HG03064 (cell line): ENCODE results near the gene LCNL1.

Source experiments
- ATAC-seq: cut with Tn5 transposase; IDR thresholded peaks from one replicate; pipeline ENCODE4 v1.9.1; 2021; ENCODE audit warnings: low read depth; ENCODE audit not compliant: unreplicated experiment

LCNL1 gene

GRCh38 chr9:137007816-137008270, 25.1 kb downstream of the LCNL1 start:
- ATAC-seq = no peak

DNA sequence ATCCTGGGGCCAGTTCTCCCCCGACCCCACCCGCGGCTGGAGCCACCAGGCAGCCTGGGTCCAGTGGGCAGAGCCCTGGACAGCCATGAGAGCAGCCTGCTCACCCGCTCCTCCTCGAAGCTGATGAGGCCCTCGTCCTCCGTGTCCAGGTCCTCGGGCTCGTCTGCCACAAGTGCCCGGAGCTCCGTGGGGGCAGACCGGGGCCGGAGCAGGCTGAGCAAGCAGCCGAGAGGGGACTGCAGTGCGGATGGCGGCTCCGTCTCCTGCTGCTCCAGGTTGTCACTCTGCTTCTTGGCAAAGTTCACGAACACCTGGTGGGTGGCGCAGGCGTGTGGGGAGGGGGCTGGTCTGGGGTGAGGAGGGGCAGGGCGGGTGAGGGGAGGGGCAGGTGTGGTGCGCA, 25.5 kb downstream of the LCNL1 start:
- ATAC-seq = no peak

DNA sequence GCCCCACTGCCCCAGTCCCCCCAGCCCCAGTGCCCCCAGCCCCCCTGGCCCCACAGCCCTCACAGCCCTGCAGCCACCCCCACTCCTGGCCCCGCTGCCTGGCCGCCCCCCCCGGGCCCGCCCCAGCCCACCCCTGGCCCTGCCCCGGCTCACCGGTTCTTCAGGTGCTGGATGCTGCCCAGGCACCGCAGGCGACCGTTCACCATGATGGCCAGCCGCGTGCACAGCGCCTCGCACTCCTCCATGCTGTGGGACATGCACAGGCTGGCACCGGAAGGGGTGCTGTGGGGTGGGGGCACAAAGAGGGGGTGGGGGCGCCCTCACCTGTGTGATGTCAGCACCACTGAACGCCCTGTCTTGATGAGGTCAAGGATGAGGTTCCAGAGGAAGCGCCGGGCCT, 26.4 kb downstream of the LCNL1 start:
- no peak for ATAC-seq

DNA sequence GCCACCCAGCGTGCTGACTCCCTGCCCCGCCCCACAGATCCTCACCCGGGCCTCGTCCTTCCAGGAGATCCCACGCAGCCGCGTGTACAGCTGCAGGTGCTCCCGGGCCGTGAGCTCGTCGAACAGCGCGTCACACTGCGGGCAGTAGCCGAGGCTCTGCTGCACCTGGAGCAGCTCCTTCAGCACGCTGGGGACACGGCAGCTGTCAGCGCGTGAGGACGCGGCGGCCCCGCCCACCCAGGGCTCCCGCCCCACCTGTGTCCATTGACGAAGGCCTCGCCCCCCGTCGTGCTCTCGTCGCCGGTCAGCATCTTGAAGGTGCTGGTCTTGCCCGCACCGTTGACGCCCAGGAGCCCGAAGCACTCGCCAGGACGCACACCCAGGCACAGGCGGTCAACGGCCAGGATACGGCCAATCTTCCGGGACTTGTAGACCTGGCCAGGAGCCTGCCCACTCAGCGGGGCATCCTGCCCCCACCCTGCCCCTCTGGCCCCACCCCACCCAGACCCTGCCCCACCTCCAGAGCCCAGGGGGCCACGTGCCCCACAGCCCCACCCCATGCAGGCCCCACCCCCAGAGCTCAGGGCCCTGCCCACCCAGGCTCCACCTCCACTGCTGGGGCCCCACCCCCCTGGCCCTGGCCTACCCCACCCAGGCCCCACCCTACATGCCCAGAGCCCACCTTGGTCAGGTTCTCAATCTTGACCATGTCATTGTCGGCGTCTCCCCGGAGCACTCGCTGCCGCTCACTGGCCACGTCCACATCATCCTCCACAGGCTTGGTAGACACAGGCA, 27.3 kb downstream of the LCNL1 start:
- ATAC-seq = no peak

DNA sequence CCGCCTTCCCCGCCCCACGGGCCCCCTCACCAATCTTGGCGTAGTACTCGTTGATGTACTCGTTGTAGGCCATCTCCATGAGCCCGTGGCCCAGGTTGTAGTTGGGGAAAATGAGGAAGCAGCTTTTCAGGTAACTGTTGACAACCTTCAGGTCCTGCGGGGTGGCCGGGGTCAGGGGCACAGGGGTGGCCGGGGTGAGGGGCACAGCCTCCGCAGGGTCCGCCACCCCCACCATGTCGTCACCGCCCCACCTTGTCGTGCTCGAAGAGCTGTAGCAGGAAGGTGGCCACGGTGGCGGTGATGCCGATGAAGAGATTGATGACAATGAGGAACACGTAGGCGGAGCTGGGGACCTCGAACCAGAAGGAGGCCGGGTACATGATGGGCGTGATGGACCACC, 28.4 kb downstream of the LCNL1 start:
- no peak for ATAC-seq

GRCh38 chr9:137011907-137012675, 29.3 kb downstream of the LCNL1 start:
- ATAC-seq = no peak

DNA sequence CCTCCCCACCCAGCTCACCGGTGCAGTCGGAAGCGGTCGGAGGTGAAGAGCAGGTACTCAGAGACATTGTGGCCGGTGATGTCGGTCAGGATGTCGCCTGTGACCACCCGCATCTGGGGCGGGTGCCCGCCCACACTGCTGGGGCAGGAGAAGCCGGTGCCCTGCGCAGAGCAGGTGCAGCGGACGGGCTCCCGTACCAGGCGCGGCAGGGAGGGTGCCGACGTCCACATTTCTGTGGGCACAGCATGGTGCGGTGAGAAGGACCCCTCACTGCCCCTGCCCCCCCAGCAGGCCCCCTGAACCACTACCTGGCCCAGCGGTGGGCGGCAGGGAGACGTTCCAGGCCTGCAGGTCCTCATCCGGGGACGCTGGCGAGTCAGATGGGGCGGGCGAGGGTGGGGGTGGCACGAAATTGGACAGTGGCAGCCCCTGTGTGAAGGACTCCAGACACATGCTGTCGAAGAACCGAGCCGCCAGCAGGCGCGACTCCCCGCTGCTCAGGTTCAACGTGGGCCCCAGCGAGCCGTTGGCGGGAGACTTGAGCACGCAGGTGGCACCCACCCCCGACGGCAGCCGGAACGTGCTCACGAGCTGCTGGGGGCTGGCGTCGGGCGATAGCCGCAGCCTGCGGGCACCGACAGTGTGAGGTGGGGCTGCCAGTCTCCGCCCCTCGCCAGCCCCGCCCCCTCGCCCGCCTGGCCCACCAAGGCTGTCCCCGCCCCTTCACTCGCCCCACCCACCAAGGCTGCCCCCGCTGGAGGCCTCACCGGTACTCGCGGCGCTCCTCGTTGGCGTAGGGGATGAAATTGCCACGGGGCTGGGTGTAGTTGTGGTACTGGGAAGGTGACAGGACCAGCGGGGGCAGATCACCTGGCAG, 30.1 kb downstream of the LCNL1 start:
- ATAC-seq = no peak

- ATAC-seq = no peak
These were observed 30.8 kb downstream of the LCNL1 start for GRCh38 chr9:137013571-137013940.

GRCh38 chr9:137014166-137014565, 31.4 kb downstream of the LCNL1 start:
- ATAC-seq = no peak

DNA sequence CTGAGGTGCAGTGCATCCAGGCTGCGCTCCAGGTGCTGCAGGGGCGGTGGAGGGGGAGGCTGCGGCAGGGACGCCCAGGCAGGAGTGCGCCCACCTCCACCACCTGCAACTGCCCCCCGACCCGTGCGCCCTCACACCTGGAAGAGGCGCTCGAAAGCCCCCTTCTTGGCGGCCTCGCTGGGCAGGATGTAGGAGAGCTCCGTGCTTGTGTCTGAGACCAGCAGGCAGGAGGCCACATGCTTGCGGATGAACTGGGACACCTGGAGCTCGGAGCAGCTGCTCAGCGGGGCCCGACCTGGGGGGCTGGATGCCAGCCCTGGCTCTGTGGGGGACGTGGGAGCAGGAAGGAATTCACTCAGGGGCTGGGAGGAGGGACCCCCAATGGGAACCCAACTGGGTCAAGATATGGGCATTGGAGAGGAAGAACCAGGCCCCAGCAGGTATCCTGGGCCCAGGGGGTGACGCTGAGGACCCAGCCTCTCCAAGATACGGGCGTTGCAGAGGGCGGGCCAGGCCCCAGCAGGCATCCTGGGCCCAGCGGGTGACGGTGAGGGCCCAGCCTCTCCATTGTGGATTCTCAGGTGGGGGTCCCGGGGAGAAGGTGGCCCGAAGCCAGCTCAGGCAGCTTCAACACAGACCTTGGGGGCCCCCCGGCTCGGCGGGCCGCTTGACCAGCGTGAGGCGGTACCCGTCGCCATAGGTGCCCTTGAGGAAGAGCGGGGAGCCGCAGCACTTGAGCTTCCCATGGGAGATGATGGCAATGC, 32.2 kb downstream of the LCNL1 start:
- no peak for ATAC-seq

- ATAC-seq = no peak
These were observed 32.7 kb downstream of the LCNL1 start for GRCh38 chr9:137015540-137015930.

DNA sequence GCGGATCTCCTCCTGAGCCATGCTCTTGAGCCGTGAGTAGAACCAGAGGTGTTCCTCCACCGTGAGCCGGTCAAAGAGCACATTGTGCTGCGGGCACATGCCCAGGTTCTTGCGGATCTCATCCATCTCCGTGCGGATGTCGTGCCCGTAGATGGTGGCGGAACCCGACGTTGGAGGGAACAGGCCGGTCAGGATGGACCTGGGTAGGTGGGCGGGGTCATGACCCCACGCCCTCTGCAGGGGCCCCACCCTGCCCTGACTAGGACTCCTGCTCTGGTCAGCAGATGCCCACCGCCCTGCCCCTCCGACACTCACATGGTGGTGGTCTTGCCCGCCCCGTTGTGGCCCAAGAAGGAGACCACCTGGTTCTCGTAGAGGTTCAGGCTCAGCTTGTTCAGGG, 33.2 kb downstream of the LCNL1 start:
- ATAC-seq = no peak

DNA sequence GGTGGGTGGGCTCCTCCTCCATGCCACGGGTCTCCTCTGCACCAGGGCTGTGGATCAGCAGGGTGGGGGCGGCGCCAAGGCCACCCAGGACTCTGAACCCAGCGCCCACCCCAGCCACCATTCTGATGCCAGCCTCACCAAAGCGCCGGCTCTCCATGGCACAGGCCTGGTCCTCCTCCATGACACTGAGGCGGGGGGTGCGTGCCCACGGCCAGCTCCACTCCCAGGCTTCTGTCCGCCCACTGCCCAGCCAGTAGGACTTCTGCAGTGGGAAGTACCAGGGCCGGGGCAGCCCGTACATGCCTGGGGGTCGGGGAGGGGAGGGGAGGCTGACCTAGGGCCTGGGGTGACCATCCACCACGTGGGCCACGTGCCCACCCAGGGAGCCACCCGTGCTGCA, 33.6 kb downstream of the LCNL1 start:
- no peak for ATAC-seq

- no peak for ATAC-seq
These were observed 34.3 kb downstream of the LCNL1 start for GRCh38 chr9:137017071-137017470.

DNA sequence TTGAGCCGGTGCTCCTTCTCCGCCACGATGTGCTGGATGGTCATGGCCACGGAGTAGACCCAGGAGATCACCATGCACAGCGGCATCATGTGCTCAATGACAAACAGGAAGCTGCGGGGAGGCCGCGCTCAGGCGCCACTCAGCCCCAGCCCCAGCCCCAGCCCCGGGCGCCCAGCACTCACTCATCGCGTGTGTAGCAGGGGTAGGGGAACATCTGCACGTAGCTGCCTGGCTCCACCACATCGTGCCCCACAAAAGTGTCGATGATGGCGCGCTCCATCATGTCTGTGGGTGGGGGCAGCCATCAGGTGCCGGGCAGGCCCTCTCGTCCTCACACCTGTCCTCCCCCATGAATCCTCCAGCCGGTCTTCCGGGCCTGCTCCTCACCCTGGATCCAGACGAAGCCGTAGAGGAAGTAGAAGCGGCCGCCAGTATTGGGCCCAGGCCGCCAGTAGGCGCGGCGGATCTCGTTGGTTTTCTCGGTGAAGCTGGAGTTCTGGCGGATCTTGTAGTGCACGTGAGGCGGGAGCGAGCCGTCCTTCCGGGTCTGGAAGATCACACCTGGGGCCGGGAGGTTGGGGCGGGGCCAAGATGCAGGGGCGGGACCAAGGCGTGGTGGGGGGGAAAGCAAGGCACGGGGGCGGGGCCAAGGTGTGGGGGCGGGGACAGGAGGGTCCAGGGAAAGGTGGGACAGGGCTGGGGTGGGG, 35.2 kb downstream of the LCNL1 start:
- no peak for ATAC-seq

- ATAC-seq = no peak
These were observed 36.2 kb downstream of the LCNL1 start for GRCh38 chr9:137018761-137019559.

DNA sequence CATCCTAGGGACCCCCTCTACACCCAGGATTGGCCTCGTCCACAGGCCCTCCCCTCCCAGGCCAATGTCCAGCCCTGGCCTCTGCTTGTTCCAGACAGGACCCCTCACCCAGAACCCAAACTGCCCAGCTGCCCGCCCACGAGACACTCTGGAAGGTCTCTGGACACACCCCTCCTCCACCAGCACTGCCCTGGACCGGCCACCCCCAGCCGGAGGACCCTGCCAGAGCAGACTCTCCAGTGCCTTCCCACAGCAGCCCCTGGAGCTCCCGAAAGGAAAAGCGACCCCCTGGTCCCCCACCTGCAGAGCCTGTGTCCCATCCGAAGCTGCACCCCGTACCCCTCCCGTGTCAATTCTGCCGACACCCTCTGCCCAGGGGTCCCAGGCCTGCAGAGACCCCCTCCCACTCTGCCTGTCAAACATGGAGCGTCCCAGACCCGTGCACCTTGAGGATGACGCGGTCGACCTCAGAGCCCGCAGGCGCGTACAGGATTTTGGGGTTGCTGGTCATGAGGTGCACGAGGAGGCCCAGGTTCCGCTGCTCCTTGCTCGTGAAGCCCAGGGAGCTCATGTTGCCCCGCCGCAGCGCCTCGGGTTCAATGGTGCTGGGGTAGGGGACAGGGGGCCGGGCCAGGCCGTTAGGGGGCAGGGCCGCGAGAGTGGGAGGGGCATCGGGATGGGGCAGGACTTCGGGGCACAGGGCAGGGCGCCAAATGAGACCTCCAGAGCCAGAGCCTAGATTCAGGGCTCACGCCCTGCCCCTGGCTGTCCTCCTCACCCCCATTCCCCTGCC, 37.3 kb downstream of the LCNL1 start:
- ATAC-seq = no peak
